Endothelial cell (in vitro differentiated cells): ENCODE results near the gene KCNMB2. TPM values are rescaled to one million over a fixed set of nuclear protein-coding genes. Genes with fewer than 3 reads are reported as not detected.

ENCODE experiments used
- DNase-seq: peaks from one replicate; pipeline ENCODE4 v3.0.0; 2021; ENCODE audit warnings: low spot score
- H3K27ac Mint-ChIP-seq: one replicate; pipeline ENCODE4 v1.8.0; 2021; ENCODE audit warnings: mixed read lengths, inconsistent platforms; ENCODE audit not compliant: unreplicated experiment
- H3K27me3 Mint-ChIP-seq: one replicate; pipeline ENCODE4 v1.8.0; 2021; ENCODE audit warnings: mild to moderate bottlenecking, moderate library complexity, mixed read lengths, inconsistent platforms; ENCODE audit not compliant: unreplicated experiment
- H3K36me3 Mint-ChIP-seq: one replicate; pipeline ENCODE4 v1.8.0; 2021; ENCODE audit warnings: mild to moderate bottlenecking, low read depth, mixed read lengths, inconsistent platforms; ENCODE audit not compliant: unreplicated experiment
- H3K4me1 Mint-ChIP-seq: one replicate; pipeline ENCODE4 v1.8.0; 2021; ENCODE audit warnings: mild to moderate bottlenecking, mixed read lengths, inconsistent platforms; ENCODE audit not compliant: unreplicated experiment
- H3K4me3 Mint-ChIP-seq: one replicate; pipeline ENCODE4 v1.8.0; 2021; ENCODE audit warnings: mild to moderate bottlenecking, mixed read lengths, inconsistent platforms; ENCODE audit not compliant: unreplicated experiment
- H3K9me3 Mint-ChIP-seq: one replicate; pipeline ENCODE4 v1.8.0; 2021; ENCODE audit warnings: mixed read lengths, inconsistent platforms; ENCODE audit not compliant: unreplicated experiment
- total RNA-seq: library from RNA; stranded (reverse); fragmentation: NEBNext Ultra II Directional; extraction: Animal tissue kit (Norgen Biotek cat#: 25700); gene quantifications from one replicate; pipeline ENCODE4 v1.2.1, GENCODE V29; 2021; ENCODE audit not compliant: unreplicated experiment
- TF ChIP-seq, protein P1 (sequence below): fragments of 200-600 bp; sonication (generic); IDR thresholded peaks from one replicate; pipeline ENCODE4 v1.5.0; 2021; ENCODE audit warnings: antibody characterized with exemption; ENCODE audit not compliant: unreplicated experiment

Gene KCNMB2
- total RNA-seq, 1 donor from 2014 or later: not detected

DNA sequence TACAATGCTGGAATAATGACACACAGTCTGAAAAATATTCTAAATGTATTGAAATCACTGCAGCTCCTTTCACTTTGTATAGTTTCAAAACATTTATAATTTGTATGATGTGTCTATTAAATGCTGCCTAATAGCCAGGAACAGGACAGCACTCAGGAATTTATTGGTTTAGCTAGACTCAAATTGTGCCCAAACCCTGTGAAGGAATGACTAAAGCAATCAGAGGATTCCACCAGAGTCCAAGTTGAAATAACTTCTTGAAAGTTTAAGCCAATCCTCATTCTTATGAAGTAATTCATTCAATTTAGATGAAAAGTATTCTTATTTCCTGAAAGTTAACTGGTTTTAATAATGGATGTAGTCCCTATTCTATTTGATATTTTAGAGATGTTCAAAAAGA, 268.4 kb downstream of the KCNMB2 start:
- TF ChIP-seq, protein P1, sequence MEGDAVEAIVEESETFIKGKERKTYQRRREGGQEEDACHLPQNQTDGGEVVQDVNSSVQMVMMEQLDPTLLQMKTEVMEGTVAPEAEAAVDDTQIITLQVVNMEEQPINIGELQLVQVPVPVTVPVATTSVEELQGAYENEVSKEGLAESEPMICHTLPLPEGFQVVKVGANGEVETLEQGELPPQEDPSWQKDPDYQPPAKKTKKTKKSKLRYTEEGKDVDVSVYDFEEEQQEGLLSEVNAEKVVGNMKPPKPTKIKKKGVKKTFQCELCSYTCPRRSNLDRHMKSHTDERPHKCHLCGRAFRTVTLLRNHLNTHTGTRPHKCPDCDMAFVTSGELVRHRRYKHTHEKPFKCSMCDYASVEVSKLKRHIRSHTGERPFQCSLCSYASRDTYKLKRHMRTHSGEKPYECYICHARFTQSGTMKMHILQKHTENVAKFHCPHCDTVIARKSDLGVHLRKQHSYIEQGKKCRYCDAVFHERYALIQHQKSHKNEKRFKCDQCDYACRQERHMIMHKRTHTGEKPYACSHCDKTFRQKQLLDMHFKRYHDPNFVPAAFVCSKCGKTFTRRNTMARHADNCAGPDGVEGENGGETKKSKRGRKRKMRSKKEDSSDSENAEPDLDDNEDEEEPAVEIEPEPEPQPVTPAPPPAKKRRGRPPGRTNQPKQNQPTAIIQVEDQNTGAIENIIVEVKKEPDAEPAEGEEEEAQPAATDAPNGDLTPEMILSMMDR: no peak
- Mint-ChIP-seq H3K4me3 (no peak overlapping the region), H3K27me3 (no peaks in the 10 kb centered on the region), H3K9me3 (no peaks in the 10 kb centered on the region), H3K4me1 (no peaks in the 10 kb centered on the region), H3K36me3 (no peaks in the 10 kb centered on the region), H3K27ac (no peak overlapping the region)
- no peak for DNase-seq

DNA sequence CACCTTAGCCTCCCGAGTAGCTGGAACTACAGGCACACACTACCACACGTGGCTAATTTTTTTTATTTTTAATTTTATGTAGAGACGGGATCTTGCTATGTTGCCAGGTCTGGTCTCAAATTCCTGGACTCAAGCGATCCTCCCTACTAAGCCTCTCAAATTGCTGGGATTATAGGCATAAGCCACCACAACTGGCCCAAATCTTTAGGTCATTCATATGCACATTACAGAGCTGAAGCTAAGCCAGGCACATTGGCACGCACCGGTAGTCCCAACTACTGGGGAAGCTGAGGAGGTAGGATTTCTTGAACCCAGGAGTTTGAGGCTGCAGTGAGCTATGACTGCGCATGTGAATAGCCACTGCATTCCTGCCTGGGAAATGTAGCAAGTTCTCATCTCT, 269.5 kb downstream of the KCNMB2 start:
- TF ChIP-seq, protein P1: no peak
- Mint-ChIP-seq H3K36me3 (no peaks in the 10 kb centered on the region), H3K4me1 (peaks cover 2% of the 10 kb centered on the region), H3K27ac (no peak overlapping the region), H3K9me3 (no peaks in the 10 kb centered on the region), H3K27me3 (no peaks in the 10 kb centered on the region), H3K4me3 (no peak overlapping the region)
- no peak for DNase-seq

DNA sequence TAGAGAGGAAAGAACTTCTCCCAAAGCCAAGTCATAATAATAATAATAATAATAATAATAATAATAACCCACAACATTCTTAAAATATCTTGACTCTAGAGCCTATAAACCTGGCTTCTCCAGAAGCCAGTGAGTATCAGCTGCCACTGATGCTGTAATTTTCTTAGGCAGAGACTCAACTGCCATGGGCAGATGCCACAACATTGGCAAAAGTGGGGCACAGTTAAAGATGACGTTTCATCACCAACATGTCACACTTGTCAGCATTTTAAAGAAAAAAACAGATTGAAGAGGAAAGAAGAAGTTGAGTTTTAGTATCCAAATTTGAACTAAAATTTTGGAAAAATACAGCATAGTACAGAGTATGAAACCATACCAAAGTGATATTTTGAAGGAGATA, 270.4 kb downstream of the KCNMB2 start:
- TF ChIP-seq, protein P1: no peak
- H3K4me3 Mint-ChIP-seq: no peak overlapping the region
- DNase-seq: no peak
- H3K27ac Mint-ChIP-seq: no peak overlapping the region
- no peaks in the 10 kb centered on the region for H3K27me3 Mint-ChIP-seq
- peaks cover 2% of the 10 kb centered on the region for H3K4me1 Mint-ChIP-seq
- no peaks in the 10 kb centered on the region for H3K36me3 Mint-ChIP-seq
- H3K9me3 Mint-ChIP-seq: no peaks in the 10 kb centered on the region

DNA sequence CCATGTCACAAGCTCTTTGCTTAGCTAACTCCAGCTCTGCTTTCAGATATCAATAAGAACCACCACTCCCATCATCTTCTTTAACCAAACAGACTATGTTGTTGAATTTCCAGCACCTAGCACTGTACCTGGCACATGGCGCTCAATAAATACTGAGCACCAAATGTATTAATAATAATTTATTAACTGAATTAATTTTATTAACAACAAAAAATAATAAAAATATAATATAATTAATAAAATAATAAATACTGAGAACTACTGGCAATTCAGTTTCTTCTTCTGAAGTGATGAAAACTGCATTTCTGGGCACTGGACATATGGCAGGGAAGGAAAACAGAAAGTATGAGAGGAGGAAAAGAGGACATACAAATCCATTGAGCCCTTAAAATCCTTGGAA, 271.5 kb downstream of the KCNMB2 start:
- H3K36me3 Mint-ChIP-seq: no peaks in the 10 kb centered on the region
- no peak overlapping the region for H3K27ac Mint-ChIP-seq
- TF ChIP-seq, protein P1: no peak
- H3K4me1 Mint-ChIP-seq: peaks cover 2% of the 10 kb centered on the region
- no peaks in the 10 kb centered on the region for H3K27me3 Mint-ChIP-seq
- no peaks in the 10 kb centered on the region for H3K9me3 Mint-ChIP-seq
- no peak for DNase-seq
- no peak overlapping the region for H3K4me3 Mint-ChIP-seq

DNA sequence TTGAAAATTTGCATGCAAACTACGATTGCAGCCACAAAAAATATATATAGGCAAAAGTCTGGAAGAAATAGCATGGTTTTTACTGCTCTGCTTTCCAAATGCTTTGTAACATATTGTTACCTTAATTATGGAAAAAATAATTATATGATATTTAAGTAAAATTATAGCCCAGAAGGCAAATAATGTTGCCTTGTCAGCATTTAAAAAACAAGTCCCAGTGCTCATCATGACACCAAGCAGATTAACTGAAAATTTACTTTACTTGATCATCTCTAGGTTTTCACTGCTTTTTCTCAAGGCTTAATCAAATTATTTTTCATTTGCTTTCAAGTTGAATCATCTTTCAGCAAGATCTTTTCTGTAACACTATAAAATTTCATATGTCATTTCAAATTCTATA, 272.5 kb downstream of the KCNMB2 start:
- no peak for DNase-seq
- TF ChIP-seq, protein P1: no peak
- Mint-ChIP-seq H3K27ac (no peak overlapping the region), H3K36me3 (no peaks in the 10 kb centered on the region), H3K9me3 (no peaks in the 10 kb centered on the region), H3K27me3 (no peaks in the 10 kb centered on the region), H3K4me1 (peaks cover 2% of the 10 kb centered on the region), H3K4me3 (no peak overlapping the region)
